Mesothelial cell of epicardium (in vitro differentiated cells): ENCODE data around the gene TFF1. TPM values are rescaled to one million over a fixed set of nuclear protein-coding genes. Genes with fewer than 3 reads are reported as not detected.

ENCODE experiments used
- DNase-seq, 2 experiments: peaks; one replicate each; pipeline ENCODE4 v3.0.0; 2021; ENCODE audit warnings: low spot score in 2 of 2; ENCODE audit not compliant: unreplicated experiment in 2 of 2
- H3K27ac Mint-ChIP-seq: 2 replicates; pipeline ENCODE4 v1.8.0; 2021; ENCODE audit warnings: mixed read lengths
- H3K27me3 Mint-ChIP-seq: 2 replicates; pipeline ENCODE4 v1.8.0; 2021; ENCODE audit warnings: low read depth, mixed read lengths
- H3K36me3 Mint-ChIP-seq: 2 replicates; pipeline ENCODE4 v1.8.0; 2021; ENCODE audit warnings: mixed read lengths
- H3K4me1 Mint-ChIP-seq: 2 replicates; pipeline ENCODE4 v1.8.0; 2021; ENCODE audit warnings: mixed read lengths
- H3K4me3 Mint-ChIP-seq: 2 replicates; pipeline ENCODE4 v1.8.0; 2021; ENCODE audit warnings: mild to moderate bottlenecking, moderate library complexity, mixed read lengths
- H3K9me3 Mint-ChIP-seq: 2 replicates; pipeline ENCODE4 v1.8.0; 2021; ENCODE audit warnings: mixed read lengths
- total RNA-seq: library from RNA; stranded (reverse); gene quantifications from 3 replicates; pipeline ENCODE4 v1.2.1, GENCODE V29; 2021
- TF ChIP-seq, protein P1 (sequence below): fragments of 200-600 bp; sonication (generic); IDR thresholded peaks from one replicate; pipeline ENCODE4 v1.5.0; 2021; ENCODE audit warnings: antibody characterized with exemption; ENCODE audit not compliant: unreplicated experiment

Gene TFF1
- total RNA-seq, 1 donor from 2014 or later, result not detected

DNA sequence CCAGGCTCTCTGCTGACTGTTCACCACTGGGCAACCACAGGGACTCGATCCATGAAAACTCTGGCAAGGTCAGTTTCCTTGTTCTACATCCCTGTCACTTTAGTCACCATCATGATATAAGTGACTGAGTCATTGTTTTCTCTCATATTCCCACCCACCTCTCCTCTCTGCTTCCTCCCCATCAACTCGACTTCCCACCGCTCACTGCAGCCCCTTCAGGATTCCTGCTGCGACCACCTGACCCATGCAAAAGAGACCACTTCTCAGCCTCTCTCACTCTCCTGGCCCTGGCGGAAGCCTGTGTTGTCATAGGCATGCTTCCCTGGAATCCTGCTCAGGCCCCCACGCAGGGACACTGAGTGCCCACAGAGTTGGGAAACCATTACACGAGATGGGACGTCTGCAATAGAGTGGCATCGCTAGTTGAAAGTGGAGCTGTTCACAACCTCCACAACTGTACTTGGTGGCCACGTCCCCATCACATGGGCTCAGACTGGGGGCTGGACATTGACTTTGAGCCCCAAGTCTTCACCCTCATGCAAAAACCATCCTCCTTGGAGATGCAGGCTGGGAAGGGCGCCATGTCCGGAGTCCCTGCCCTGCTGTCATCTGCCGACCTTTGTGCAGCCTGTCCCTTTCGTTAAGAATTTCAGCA lies 13.8 kb downstream of the TFF1 start:
- Mint-ChIP-seq H3K27me3 (peaks cover 22% of the 10 kb centered on the region), H3K27ac (no peak overlapping the region), H3K9me3 (peaks cover 28% of the 10 kb centered on the region), H3K4me1 (no peaks in the 10 kb centered on the region), H3K36me3 (no peaks in the 10 kb centered on the region), H3K4me3 (no peak overlapping the region)
- TF ChIP-seq, protein P1, sequence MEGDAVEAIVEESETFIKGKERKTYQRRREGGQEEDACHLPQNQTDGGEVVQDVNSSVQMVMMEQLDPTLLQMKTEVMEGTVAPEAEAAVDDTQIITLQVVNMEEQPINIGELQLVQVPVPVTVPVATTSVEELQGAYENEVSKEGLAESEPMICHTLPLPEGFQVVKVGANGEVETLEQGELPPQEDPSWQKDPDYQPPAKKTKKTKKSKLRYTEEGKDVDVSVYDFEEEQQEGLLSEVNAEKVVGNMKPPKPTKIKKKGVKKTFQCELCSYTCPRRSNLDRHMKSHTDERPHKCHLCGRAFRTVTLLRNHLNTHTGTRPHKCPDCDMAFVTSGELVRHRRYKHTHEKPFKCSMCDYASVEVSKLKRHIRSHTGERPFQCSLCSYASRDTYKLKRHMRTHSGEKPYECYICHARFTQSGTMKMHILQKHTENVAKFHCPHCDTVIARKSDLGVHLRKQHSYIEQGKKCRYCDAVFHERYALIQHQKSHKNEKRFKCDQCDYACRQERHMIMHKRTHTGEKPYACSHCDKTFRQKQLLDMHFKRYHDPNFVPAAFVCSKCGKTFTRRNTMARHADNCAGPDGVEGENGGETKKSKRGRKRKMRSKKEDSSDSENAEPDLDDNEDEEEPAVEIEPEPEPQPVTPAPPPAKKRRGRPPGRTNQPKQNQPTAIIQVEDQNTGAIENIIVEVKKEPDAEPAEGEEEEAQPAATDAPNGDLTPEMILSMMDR, result no peak
- no peak for DNase-seq

DNA sequence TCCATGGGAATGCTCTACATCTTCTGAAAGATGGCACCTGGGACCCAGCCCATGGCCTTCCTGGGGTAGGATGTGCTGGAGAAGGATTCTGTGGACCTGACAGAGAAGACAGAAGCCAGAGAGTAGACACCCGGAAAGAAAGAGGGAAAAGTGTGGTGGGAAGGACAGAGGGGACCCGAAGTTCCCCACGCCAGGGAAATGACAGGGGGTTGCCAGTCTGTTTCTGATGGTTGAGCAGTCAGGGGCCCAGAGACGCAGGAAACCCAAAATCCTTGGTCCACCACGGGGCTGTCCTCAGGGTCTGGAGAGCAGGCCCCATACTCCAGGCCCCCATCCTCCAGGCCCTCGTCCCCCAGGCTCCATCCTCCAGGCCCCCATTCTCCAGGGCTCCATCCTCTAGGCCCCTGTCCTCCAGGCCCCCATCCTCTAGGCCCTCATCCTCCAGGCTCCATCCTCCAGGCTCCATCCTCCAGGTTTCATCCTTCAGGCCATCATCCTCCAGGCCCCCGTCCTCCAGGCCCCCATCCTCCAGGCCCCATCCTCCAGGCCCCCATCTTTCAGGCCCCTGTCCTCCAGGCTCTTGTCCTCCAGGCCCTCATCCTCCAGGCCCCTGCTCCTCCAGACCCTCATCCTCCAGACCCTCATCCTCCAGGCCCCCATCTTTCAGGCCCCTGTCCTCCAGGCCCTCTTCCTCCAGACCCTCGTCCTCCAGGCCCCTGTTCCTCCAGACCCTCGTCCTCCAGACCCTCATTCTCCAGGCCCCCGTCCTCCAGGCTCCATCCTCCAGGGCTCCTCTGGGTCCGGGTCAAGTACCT lies 14.5 kb downstream of the TFF1 start:
- H3K9me3 Mint-ChIP-seq, result peaks cover 21% of the 10 kb centered on the region
- no peak overlapping the region for H3K27ac Mint-ChIP-seq
- no peak for DNase-seq
- H3K36me3 Mint-ChIP-seq, result no peaks in the 10 kb centered on the region
- peaks cover 24% of the 10 kb centered on the region for H3K27me3 Mint-ChIP-seq
- H3K4me3 Mint-ChIP-seq, result no peak overlapping the region
- TF ChIP-seq, protein P1, result no peak
- H3K4me1 Mint-ChIP-seq, result no peaks in the 10 kb centered on the region

- Mint-ChIP-seq H3K4me3 (no peak within 1 kb of the TSS), H3K27ac (no peak within 1 kb of the TSS), H3K9me3 (peaks cover 15% of the 10 kb centered on the region), H3K27me3 (peaks cover 26% of the 10 kb centered on the region), H3K4me1 (no peaks in the 10 kb centered on the region), H3K36me3 (no peaks in the 10 kb centered on the region)
- TF ChIP-seq, protein P1, result no peak
- DNase-seq, result no peak
Observed at GRCh38 chr21:42350927-42351426, 15.4 kb downstream of the TFF1 start, which contains the start of gene TFF2. Gene TFF2 (minus strand): TSS chr21:42350994. CDS start chr21:42350957, 37 bp downstream.

- Mint-ChIP-seq H3K36me3 (no peaks in the 10 kb centered on the region), H3K4me3 (no peak overlapping the region), H3K4me1 (no peaks in the 10 kb centered on the region), H3K27me3 (peaks cover 22% of the 10 kb centered on the region), H3K27ac (no peak overlapping the region), H3K9me3 (peaks cover 9% of the 10 kb centered on the region)
- peak in 1 of 2 experiments; percentile 22 for DNase-seq
- TF ChIP-seq, protein P1, result no peak
Observed at GRCh38 chr21:42350318-42350910, 15.9 kb downstream of the TFF1 start.

DNA sequence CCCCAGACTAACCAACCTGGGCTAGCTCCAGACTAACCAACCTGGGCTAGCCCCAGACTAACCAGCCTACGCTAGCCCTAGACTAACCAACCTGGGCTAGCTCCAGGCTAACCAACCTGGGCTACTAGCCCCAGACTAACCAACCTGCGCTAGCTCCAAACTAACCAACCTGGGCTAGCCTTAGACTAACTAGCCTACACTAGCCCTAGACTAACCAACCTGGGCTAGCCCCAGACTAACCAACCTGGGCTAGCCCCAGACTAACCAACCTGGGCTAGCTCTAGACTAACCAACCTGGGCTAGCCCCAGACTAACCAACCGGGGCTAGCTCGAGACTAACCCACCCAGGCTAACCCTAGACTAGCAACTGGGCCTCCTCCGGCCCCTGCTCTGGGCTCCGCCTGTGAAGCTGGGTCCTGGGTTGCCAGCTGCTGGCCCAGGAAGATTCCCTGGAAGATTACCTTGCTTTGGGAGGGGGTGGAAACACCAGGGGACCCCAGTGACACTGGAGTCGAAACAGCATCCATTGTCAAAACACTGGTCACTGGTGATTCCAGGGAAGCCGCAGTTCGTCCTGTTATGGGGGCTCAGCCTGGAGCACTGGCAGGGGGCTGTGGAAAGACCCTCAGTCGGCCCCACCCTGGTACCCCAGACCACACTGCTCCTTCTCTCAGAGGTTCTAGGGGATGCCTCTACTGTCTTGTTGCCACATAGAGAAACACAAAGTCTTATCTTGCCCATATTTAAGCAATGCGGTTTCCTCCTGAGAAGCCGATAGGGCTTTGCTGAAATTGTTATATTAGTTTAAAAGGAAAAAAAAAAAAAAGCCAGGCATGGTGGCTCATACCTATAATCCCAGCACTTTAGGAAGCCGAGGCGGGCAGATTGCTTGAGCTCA lies 16.7 kb downstream of the TFF1 start:
- Mint-ChIP-seq H3K4me1 (no peaks in the 10 kb centered on the region), H3K27ac (no peak overlapping the region), H3K9me3 (peaks cover 4% of the 10 kb centered on the region), H3K27me3 (peaks cover 22% of the 10 kb centered on the region), H3K4me3 (no peak overlapping the region), H3K36me3 (no peaks in the 10 kb centered on the region)
- TF ChIP-seq, protein P1, result no peak
- no peak for DNase-seq
